Epithelial cell of proximal tubule (primary cell): ENCODE results near the gene CLEC18A. TPM values are rescaled to one million over a fixed set of nuclear protein-coding genes. Genes with fewer than 3 reads are reported as not detected.
"Not testable (repeated sequence)": the region's sequence is repeated elsewhere in the genome, so short reads cannot be mapped to it uniquely, and the experiment has no call there.

Source experiments
- DNase-seq: peaks from one replicate; pipeline ENCODE4 v3.0.0-alpha.2; 2011; ENCODE audit warnings: low read depth
- H3K4me3 ChIP-seq: 2 replicates; pipeline ENCODE4 v1.5.1; 2011; ENCODE audit warnings: low read depth, mild to moderate bottlenecking, low read length
- total RNA-seq: library from RNA; depleted of rRNA; stranded (reverse); fragments of >200 nt; gene quantifications from 2 replicates; pipeline ENCODE4 v1.2.3, GENCODE V29; 2015
- TF ChIP-seq, protein P1 (sequence below): conservative IDR thresholded peaks from 2 replicates; pipeline ENCODE4 v1.5.1; 2012; ENCODE audit warnings: low read depth, mild to moderate bottlenecking, low read length

The CLEC18A gene
- total RNA-seq: 0.58 and 0.72 TPM in 2 replicates

GRCh38 chr16:69951017-69951671, at the start of gene CLEC18A:
Gene CLEC18A, plus strand, starts transcription at chr16:69951334. Its CDS starts 33 bp downstream, at chr16:69951367.
- H3K4me3 ChIP-seq, DNase-seq: not testable (repeated sequence)

GRCh38 chr16:69903865-69904415, 47.2 kb upstream of the CLEC18A start:
- TF ChIP-seq, protein P1, sequence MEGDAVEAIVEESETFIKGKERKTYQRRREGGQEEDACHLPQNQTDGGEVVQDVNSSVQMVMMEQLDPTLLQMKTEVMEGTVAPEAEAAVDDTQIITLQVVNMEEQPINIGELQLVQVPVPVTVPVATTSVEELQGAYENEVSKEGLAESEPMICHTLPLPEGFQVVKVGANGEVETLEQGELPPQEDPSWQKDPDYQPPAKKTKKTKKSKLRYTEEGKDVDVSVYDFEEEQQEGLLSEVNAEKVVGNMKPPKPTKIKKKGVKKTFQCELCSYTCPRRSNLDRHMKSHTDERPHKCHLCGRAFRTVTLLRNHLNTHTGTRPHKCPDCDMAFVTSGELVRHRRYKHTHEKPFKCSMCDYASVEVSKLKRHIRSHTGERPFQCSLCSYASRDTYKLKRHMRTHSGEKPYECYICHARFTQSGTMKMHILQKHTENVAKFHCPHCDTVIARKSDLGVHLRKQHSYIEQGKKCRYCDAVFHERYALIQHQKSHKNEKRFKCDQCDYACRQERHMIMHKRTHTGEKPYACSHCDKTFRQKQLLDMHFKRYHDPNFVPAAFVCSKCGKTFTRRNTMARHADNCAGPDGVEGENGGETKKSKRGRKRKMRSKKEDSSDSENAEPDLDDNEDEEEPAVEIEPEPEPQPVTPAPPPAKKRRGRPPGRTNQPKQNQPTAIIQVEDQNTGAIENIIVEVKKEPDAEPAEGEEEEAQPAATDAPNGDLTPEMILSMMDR: no peak

DNA sequence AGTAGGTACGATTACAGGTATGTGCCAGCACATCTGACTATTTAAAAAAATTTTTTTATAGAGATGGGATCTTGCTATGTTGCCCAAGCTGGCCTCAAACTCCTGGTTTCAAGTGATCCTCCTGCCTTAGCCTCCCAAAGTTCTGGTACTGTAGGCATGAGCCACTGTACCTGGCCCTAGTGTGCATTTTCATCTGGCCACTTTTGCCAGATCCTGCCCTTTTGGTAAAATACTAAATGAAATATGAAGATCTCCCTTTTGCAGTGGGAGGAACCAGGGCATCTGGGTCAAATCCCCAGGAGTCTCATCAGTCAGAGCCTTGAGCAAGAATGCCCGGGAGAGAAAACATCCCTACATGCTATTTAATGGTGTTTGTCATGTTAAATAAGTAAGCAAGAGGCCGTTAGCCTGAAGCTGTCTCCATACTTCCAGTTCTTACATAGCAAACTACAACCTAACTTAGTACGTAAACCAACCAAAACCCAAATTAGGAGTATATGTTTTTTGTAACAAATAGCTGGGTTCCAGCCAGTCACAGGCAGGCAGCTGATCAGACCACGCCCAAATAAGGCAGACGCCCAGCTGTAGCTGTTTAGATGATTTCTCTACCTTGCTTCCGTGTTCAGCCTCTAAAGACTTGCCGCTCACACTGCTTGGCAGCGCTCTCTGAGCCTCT, 46.5 kb upstream of the CLEC18A start:
- DNase-seq: no peak
- TF ChIP-seq, protein P1: no peak
- no peak overlapping the region for H3K4me3 ChIP-seq

More at GRCh38 chr16:69903865-69904415, 47.2 kb upstream of the CLEC18A start:
- no peak for DNase-seq
- H3K4me3 ChIP-seq: no peak overlapping the region

DNA sequence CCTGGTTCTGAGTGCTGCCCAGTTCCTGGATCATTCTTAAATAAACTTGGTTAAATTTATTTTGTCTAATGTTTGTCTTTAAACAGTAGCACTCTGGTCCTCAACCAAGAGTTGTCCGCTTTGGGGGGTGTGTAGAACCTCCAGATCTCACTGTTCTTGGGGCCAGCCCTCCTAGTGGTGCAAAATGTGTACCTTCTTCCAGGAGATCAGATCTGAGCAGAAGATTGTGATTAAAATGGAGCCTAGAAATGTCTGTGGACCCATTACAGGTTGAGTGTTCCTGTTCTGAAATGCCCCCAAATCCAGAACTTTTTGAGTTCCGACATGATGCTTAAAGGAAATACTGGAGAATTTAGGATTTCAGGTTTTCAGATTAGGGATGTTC, 46.0 kb upstream of the CLEC18A start:
- TF ChIP-seq, protein P1: no peak
- DNase-seq: no peak
- no peak overlapping the region for H3K4me3 ChIP-seq

GRCh38 chr16:69906838-69907401, 44.2 kb upstream of the CLEC18A start:
- H3K4me3 ChIP-seq: no peak overlapping the region
- DNase-seq: no peak
- TF ChIP-seq, protein P1: no peak

DNA sequence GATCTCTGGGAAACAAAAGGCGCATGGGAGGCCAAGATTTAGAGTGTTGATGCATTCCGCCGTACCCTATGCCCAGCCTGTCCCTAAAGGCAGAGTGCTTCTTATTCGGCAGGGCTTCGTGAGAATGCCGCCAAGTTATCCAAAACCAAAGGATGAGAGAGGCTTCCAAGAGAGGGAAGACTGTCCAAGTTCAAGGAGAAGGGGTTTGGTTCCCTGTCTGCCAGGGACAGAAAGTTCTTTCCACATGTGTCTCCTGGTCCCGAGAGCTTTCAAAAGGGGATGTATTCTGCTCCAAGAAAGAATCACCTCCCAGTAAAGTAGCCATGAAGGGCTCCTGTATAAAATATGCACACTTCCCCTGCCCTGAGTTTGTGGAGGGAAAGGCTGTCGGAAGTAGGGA, 42.1 kb upstream of the CLEC18A start:
- DNase-seq: no peak
- TF ChIP-seq, protein P1: no peak
- no peak overlapping the region for H3K4me3 ChIP-seq

- H3K4me3 ChIP-seq: no peak overlapping the region
- TF ChIP-seq, protein P1: no peak
- no peak for DNase-seq
These were observed 41.4 kb upstream of the CLEC18A start for GRCh38 chr16:69909760-69910159.
